ENCODE measurements around the gene VPS37B. TPM values are rescaled to one million over a fixed set of nuclear protein-coding genes. Genes with fewer than 3 reads are reported as not detected.

The VPS37B gene
- total RNA-seq, 6 experiments from 2014 or later, result 5.2 to 6.7 (median 6.0) TPM

GRCh38 chr12:122847516-122847836, 48.4 kb downstream of the VPS37B start:
- no CpG with 5 or more reads among the region's 5 CpGs for WGBS (ENCODE audit: insufficient coverage, low coverage, low lambda C conversion rate, missing lambda C conversion rate)
- intact Hi-C loops (cut with DNase I), result no loop called here
- no peaks in the 10 kb centered on the region for H3K36me3 ChIP-seq
- H3K4me3 ChIP-seq, result no peak overlapping the region
- DNase-seq (no peak), ATAC-seq (no peak)
- H3K27me3 ChIP-seq, result no peaks in the 10 kb centered on the region
- TF ChIP-seq CTCF (IDR thresholded peaks at IDR 0.05) (no peak), POLR2A (IDR thresholded peaks at IDR 0.05) (no peak)
- H3K27ac ChIP-seq, result no peak overlapping the region
- H3K4me1 ChIP-seq, result peaks cover 0 to 5% (median 3%) of the 10 kb centered on the region in 4 donors
- no peaks in the 10 kb centered on the region for H3K9me3 ChIP-seq

GRCh38 chr12:122846622-122847515, 49.1 kb downstream of the VPS37B start:
- 66% methylated on average over 3 of the region's 27 CpGs for WGBS (ENCODE audit: insufficient coverage, low coverage, low lambda C conversion rate, missing lambda C conversion rate)
- no peaks in the 10 kb centered on the region for H3K9me3 ChIP-seq
- H3K4me1 ChIP-seq, result peaks cover 0 to 11% (median 8%) of the 10 kb centered on the region in 4 donors
- TF ChIP-seq POLR2A (IDR thresholded peaks at IDR 0.05), result no peak
- TF ChIP-seq CTCF (IDR thresholded peaks at IDR 0.05), result no peak
- ATAC-seq, result no peak
- H3K4me3 ChIP-seq, result no peak overlapping the region
- intact Hi-C loops (cut with DNase I), result no loop called here
- DNase-seq, result no peak
- H3K27ac ChIP-seq, result no peak overlapping the region
- H3K27me3 ChIP-seq, result no peaks in the 10 kb centered on the region
- no peaks in the 10 kb centered on the region for H3K36me3 ChIP-seq

GRCh38 chr12:122845865-122846621, 49.9 kb downstream of the VPS37B start:
- intact Hi-C loops (cut with DNase I), result no loop called here
- no peaks in the 10 kb centered on the region for H3K27me3 ChIP-seq
- peaks cover 0 to 19% (median 12%) of the 10 kb centered on the region in 4 donors for H3K4me1 ChIP-seq
- ATAC-seq (no peak), DNase-seq (no peak)
- 60% methylated on average over 1 of the region's 14 CpGs for WGBS (ENCODE audit: insufficient coverage, low coverage, low lambda C conversion rate, missing lambda C conversion rate)
- no peak overlapping the region for H3K4me3 ChIP-seq
- H3K9me3 ChIP-seq, result no peaks in the 10 kb centered on the region
- H3K36me3 ChIP-seq, result no peaks in the 10 kb centered on the region
- H3K27ac ChIP-seq, result no peak overlapping the region
- TF ChIP-seq POLR2A (IDR thresholded peaks at IDR 0.05) (no peak), CTCF (IDR thresholded peaks at IDR 0.05) (no peak)

- Histone ChIP-seq H3K9me3 (no peaks in the 10 kb centered on the region), H3K27me3 (no peaks in the 10 kb centered on the region), H3K36me3 (no peaks in the 10 kb centered on the region), H3K4me3 (no peak overlapping the region), H3K4me1 (peaks cover 0 to 27% (median 14%) of the 10 kb centered on the region in 4 donors), H3K27ac (no peak overlapping the region)
- WGBS (ENCODE audit: insufficient coverage, low coverage, low lambda C conversion rate, missing lambda C conversion rate), result no CpG with 5 or more reads among the region's 30 CpGs
- TF ChIP-seq CTCF (IDR thresholded peaks at IDR 0.05), result no peak
- ATAC-seq (no peak), DNase-seq (no peak)
- intact Hi-C loops (cut with DNase I), result no loop called here
Observed at GRCh38 chr12:122845041-122845864, 50.7 kb downstream of the VPS37B start.

Data from right lobe of liver (tissue), 6 donors.